ENCODE results near the gene ARVCF.

- TF ChIP-seq RAD21 (conservative IDR thresholded peaks at IDR 0.05) (no peak), TAF1 (IDR thresholded peaks at IDR 0.05; ENCODE audit: low read depth) (no peak)
These were observed 7.6 kb downstream of the ARVCF start for GRCh38 chr22:20009018-20009491.

Data from neural cell (in vitro differentiated cells).